ENCODE results near the gene EVL.

Gene EVL

DNA sequence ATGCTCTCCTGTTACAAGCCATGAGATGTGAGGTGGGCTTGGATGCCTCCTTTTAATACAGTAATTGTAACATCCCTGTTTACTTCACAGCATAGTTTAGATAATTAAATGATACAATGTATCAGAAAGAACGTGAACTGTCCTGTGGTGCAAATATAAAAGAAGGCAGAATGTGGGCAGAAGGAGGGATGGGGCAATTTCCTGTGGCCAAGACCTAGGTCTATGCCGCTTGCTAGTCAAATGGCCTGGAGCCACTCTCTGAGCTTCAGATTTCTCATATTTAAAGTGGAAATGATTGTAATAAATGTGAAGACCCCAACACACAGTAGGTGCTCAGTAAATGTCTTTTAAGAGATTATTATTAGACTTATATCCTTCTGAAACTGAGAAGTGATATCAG lies 24.0 kb upstream of the EVL start:
- TF ChIP-seq, protein P1, sequence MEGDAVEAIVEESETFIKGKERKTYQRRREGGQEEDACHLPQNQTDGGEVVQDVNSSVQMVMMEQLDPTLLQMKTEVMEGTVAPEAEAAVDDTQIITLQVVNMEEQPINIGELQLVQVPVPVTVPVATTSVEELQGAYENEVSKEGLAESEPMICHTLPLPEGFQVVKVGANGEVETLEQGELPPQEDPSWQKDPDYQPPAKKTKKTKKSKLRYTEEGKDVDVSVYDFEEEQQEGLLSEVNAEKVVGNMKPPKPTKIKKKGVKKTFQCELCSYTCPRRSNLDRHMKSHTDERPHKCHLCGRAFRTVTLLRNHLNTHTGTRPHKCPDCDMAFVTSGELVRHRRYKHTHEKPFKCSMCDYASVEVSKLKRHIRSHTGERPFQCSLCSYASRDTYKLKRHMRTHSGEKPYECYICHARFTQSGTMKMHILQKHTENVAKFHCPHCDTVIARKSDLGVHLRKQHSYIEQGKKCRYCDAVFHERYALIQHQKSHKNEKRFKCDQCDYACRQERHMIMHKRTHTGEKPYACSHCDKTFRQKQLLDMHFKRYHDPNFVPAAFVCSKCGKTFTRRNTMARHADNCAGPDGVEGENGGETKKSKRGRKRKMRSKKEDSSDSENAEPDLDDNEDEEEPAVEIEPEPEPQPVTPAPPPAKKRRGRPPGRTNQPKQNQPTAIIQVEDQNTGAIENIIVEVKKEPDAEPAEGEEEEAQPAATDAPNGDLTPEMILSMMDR (conservative IDR thresholded peaks at IDR 0.05): no peak
- no peak overlapping the region for H3K27ac ChIP-seq

DNA sequence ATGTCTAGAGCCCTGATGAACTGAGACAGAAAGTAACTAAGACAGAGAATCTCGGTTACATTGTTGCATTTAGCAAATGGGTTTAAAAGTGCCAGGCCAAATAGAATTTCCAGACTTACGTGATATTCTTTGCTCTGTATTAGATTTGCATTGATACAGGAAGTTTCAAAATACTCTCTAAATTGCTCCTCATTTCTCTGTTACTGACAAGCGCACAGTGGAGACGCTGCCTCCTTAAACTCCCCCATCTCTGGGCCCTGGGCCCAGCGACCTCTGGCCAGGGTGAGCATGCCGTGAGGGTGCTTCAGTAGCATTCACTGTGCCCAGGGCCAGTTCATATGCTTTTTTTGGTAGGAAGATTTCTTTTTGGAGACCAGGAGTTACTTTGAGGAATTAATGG lies 22.9 kb upstream of the EVL start:
- TF ChIP-seq, protein P1 (conservative IDR thresholded peaks at IDR 0.05): no peak
- H3K27ac ChIP-seq: no peak overlapping the region

DNA sequence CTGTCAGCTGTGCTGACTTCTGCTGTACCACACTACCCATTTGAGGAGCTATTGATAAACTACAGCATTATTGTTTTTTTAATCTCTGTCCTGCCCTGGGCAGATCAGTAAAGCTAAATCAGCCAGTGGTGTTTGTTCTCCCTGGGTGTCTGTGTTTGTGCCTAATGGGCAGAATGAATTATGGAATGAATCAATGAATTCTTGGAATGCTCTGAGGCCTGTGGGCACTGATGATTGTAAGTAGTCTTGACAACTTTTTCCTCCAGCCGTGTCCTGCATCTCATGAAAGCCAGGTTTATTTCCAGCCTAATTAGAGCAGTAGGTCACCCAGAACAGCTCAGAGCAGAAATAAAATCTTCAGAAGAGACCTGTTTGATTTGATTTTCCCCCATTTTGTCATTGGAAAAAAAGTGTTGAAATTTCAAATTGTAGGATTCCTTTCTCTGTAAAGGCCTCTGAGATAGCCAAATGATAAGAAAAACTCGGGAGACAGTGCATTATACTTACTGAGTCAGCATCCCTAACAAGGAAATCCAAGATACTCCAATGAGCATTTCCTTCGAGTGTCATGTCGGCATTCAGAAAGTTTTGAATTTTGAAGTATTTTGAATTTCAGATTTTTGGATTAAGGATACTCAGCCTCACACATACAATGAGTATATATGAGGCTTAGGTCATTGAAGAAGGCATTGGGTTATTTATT lies 19.4 kb upstream of the EVL start:
- no peak overlapping the region for H3K27ac ChIP-seq
- TF ChIP-seq, protein P1 (conservative IDR thresholded peaks at IDR 0.05): no peak

DNA sequence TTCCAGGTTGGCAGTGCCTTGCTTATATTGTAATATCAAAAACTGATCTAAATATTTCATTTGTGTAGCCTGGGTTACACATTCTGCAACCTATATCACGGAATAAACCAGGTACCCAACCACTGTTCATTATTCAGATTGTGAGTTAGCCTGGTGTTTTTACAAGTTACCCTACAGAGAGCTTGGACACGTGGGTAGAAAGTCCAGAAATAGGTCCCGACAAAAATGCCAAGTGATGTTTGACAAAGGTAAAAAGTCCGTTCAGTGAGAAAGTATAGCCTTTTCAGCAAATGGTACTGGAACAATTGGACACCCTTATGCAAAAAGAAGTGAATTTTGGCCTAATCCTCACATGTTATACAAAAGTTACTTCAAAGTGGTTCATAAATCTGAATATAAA lies 17.6 kb upstream of the EVL start:
- H3K27ac ChIP-seq: no peak overlapping the region
- TF ChIP-seq, protein P1 (conservative IDR thresholded peaks at IDR 0.05): no peak

DNA sequence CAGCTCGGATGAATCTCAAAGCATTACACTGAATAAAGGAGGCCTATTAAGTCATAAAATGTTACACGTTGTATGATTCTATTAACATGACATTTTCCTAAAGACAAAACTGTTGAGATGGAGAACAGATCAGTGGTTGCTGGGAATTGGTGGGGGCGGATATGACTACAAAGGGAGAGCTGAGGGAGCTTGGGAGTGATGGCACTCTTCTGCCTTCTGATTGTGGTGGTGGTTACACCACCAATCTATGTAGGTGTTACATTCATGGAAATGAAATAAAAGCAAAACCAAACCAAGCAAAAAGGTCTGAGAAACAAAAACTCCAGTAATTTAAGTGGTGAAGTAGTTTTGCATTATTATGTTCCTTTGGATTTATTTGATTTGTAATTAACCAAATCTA lies 16.4 kb upstream of the EVL start:
- TF ChIP-seq, protein P1 (conservative IDR thresholded peaks at IDR 0.05): no peak
- H3K27ac ChIP-seq: no peak overlapping the region

DNA sequence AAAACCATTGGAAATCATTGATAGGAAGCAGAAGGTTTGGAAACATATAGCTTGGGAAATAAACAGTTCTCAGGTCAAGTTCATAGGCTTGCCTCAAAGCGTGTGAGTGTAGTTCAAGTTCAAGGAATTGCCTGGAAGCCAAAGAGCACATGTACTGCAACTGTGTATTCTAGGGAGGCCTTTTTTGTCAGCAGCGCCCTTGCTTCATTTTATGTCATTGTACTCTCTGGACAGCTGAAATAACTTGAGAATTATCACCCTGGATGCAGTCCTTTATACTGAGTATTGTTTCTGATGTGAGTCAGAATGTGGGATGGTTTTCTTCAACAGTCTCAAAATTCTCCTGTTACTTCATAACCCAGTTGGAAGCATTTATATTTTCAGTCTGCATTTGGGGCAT lies 16.0 kb upstream of the EVL start:
- no peak overlapping the region for H3K27ac ChIP-seq

DNA sequence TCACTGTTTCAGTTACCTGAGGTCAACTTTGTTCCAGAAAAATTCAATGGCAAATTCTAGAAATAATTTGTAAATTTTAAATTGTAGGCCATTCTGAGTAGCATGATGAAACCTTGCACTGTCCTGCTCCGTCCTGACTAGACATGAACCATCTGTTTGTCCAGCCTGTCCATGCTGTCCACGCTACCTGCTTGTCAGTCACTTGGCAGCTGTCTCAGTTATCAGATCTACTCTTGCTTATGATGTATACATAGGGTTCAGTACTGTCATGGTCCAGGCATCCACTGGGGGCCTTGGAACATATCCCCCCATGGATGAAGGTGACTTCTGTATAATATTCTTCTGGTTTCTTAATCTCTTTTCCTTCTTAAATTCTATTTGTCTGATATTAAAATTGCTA lies 14.1 kb upstream of the EVL start:
- TF ChIP-seq, protein P1 (conservative IDR thresholded peaks at IDR 0.05): no peak

More for the DNA sequence above, 16.0 kb upstream of the EVL start:
- TF ChIP-seq, protein P1 (conservative IDR thresholded peaks at IDR 0.05): no peak

More for the DNA sequence above, 14.1 kb upstream of the EVL start:
- no peak overlapping the region for H3K27ac ChIP-seq

Data from VCaP (cell line).